WTC11 (cell line): ENCODE results near the gene FGF8. TPM values are rescaled to one million over a fixed set of nuclear protein-coding genes. Genes with fewer than 3 reads are reported as not detected.

Experiments
- ATAC-seq: fragments of 200-7000 bp; cut with Tn5 transposase; 2 replicates; pipeline ENCODE4 v1.10.0; 2021; ENCODE audit warnings: mild to moderate bottlenecking, moderate library complexity
- CTCF ChIA-PET: fragments of 300-600 bp; sonication (Branson Sonifier 250); formaldehyde crosslinking; loops from one replicate; lab custom pipeline; 2021; ENCODE audit warnings: antibody characterized with exemption; lab: Charles Lee
- POLR2A ChIA-PET: fragments of 350-600 bp; sonication (Branson Sonifier 250); formaldehyde crosslinking; loops from one replicate; lab custom pipeline; 2021; ENCODE audit warnings: antibody characterized with exemption; lab: Charles Lee
- DNase-seq: peaks from one replicate; pipeline ENCODE4 v3.0.0; 2021; ENCODE audit warnings: low spot score
- H3K27ac Mint-ChIP-seq: 2 replicates; pipeline ENCODE4 v1.8.0; 2021; ENCODE audit warnings: mixed read lengths
- H3K27me3 Mint-ChIP-seq: 2 replicates; pipeline ENCODE4 v1.8.0; 2021; ENCODE audit warnings: low read depth, mild to moderate bottlenecking, moderate library complexity, mixed read lengths
- H3K36me3 Mint-ChIP-seq: 2 replicates; pipeline ENCODE4 v1.8.0; 2021; ENCODE audit warnings: mixed read lengths
- H3K4me1 Mint-ChIP-seq: 2 replicates; pipeline ENCODE4 v1.8.0; 2022; ENCODE audit warnings: mixed read lengths
- H3K4me3 Mint-ChIP-seq: 2 replicates; pipeline ENCODE4 v1.8.0; 2021; ENCODE audit warnings: mild to moderate bottlenecking, moderate library complexity, mixed read lengths
- H3K9me3 Mint-ChIP-seq: 2 replicates; pipeline ENCODE4 v1.8.0; 2021; ENCODE audit warnings: mixed read lengths
- ARID4B ChIP-seq: sonication (generic); formaldehyde crosslinking; IDR thresholded peaks from 2 replicates; pipeline ENCODE4 v1.8.0; 2023; ENCODE audit warnings: missing genetic modification reagents, mild to moderate bottlenecking, borderline replicate concordance
- E2F1 ChIP-seq: sonication (generic); formaldehyde crosslinking; IDR thresholded peaks from 2 replicates; pipeline ENCODE4 v1.8.0; 2022; ENCODE audit warnings: mild to moderate bottlenecking, missing genetic modification reagents
- E2F5 ChIP-seq: sonication (generic); formaldehyde crosslinking; IDR thresholded peaks from 2 replicates; pipeline ENCODE4 v1.8.1; 2022; ENCODE audit warnings: mild to moderate bottlenecking, moderate library complexity, missing genetic modification reagents
- EMX1 ChIP-seq: fragments of 250-450 bp; sonication (Bioruptor Pico); IDR thresholded peaks from 2 replicates; pipeline ENCODE4 v1.8.0; 2021; ENCODE audit warnings: mild to moderate bottlenecking
- ETV6 ChIP-seq: sonication (generic); formaldehyde crosslinking; IDR thresholded peaks from 2 replicates; pipeline ENCODE4 v1.8.1; 2022; ENCODE audit warnings: mild to moderate bottlenecking, missing genetic modification reagents
- FOXP1 ChIP-seq: sonication (generic); formaldehyde crosslinking; IDR thresholded peaks from 2 replicates; pipeline ENCODE4 v1.8.0; 2022; ENCODE audit warnings: missing genetic modification reagents, mild to moderate bottlenecking, moderate library complexity, borderline replicate concordance
- FOXP4 ChIP-seq: sonication (generic); formaldehyde crosslinking; IDR thresholded peaks from 2 replicates; pipeline ENCODE4 v1.8.0; 2022; ENCODE audit warnings: mild to moderate bottlenecking, missing genetic modification reagents
- MXD4 ChIP-seq: fragments of 250-450 bp; sonication (Bioruptor Pico); IDR thresholded peaks from 2 replicates; pipeline ENCODE4 v1.8.0; 2021; ENCODE audit warnings: mild to moderate bottlenecking, moderate library complexity, borderline replicate concordance
- ZBTB21 ChIP-seq: sonication (generic); formaldehyde crosslinking; IDR thresholded peaks from 2 replicates; pipeline ENCODE4 v1.8.1; 2023; ENCODE audit warnings: mild to moderate bottlenecking, missing genetic modification reagents, borderline replicate concordance
- ZNF317 ChIP-seq: sonication (generic); formaldehyde crosslinking; IDR thresholded peaks from 2 replicates; pipeline ENCODE4 v1.8.1; 2023; ENCODE audit warnings: low read depth, mild to moderate bottlenecking, moderate library complexity, missing genetic modification reagents, borderline replicate concordance
- ZNF416 ChIP-seq: fragments of 250-450 bp; sonication (Bioruptor Pico); IDR thresholded peaks from 2 replicates; pipeline ENCODE4 v1.9.0; 2021; ENCODE audit warnings: mild to moderate bottlenecking, inconsistent platforms
- ZNF532 ChIP-seq: fragments of 250-450 bp; sonication (Bioruptor Pico); IDR thresholded peaks from 2 replicates; pipeline ENCODE4 v1.9.0; 2021; ENCODE audit warnings: mild to moderate bottlenecking, borderline replicate concordance
- total RNA-seq: library from RNA; stranded (reverse); gene quantifications from 3 replicates; pipeline ENCODE4 v1.2.3, GENCODE V29; 2021

FGF8 gene
- total RNA-seq, 1 experiment from 2014 or later, result 28.9 TPM

GRCh38 chr10:101817337-101818118 is 41.6 kb upstream of the FGF8 start:
- H3K36me3 Mint-ChIP-seq, result peaks cover 10% of the 10 kb centered on the region
- ATAC-seq (no peak; the same call in 1 of the 2 replicates), DNase-seq (no peak)
- ChIA-PET POLR2A (interaction anchor here (0.5 to 3.2 kb wide), 22 partner anchors 11 to 1178 kb away, joined by 3 to 34 read pairs (median 5); partner anchors contain the start of genes DPCD, KCNIP2, NPM3 and POLL), CTCF (interaction anchor here (0.6 to 8.4 kb wide), 16 partner anchors 11 to 516 kb away, joined by 3 to 89 read pairs (median 8); partner anchors contain the start of genes KCNIP2 and NPM3)
- no peak for TF ChIP-seq ZNF532 (CRISPR knock-in tag)
- TF ChIP-seq ETV6 (CRISPR knock-in tag), result 0 out of 2 replicates have a peak, but pooled peaks have one; percentile 33
- 0 out of 2 replicates have a peak, but pooled peaks have one; percentile 3 for TF ChIP-seq E2F5 (CRISPR knock-in tag)
- TF ChIP-seq EMX1 (CRISPR knock-in tag), result 0 out of 2 replicates have a peak, but pooled peaks have one; percentile 64
- TF ChIP-seq E2F1, result 0 out of 2 replicates have a peak, but pooled peaks have one; percentile 18
- no peak for TF ChIP-seq MXD4 (CRISPR knock-in tag)
- no peak for TF ChIP-seq ARID4B
- 0 out of 2 replicates have a peak, but pooled peaks have one; percentile 22 for TF ChIP-seq FOXP4 (CRISPR knock-in tag)
- TF ChIP-seq FOXP1, result no peak
- no peak for TF ChIP-seq ZBTB21 (CRISPR knock-in tag)
- 0 out of 2 replicates have a peak, but pooled peaks have one; percentile 34 for TF ChIP-seq ZNF416 (CRISPR knock-in tag)
- 0 out of 2 replicates have a peak, but pooled peaks have one; percentile 7 for TF ChIP-seq ZNF317 (CRISPR knock-in tag)
- H3K27ac Mint-ChIP-seq, result peak overlapping the region; percentile 98
- H3K4me3 Mint-ChIP-seq, result peak overlapping the region; percentile 88
- no peaks in the 10 kb centered on the region for H3K27me3 Mint-ChIP-seq
- H3K4me1 Mint-ChIP-seq, result peaks cover 33% of the 10 kb centered on the region
- H3K9me3 Mint-ChIP-seq, result no peaks in the 10 kb centered on the region
